HEK293 (cell line): ENCODE results near the gene ZSCAN10.

Experiments used
- CTCF ChIP-seq: fragments of 450-650 bp; formaldehyde crosslinking; IDR thresholded peaks from 2 replicates; pipeline ENCODE4 v1.5.1; 2016; ENCODE audit warnings: missing biosample characterization, missing genetic modification characterization
- GLIS1 ChIP-seq: fragments of 450-650 bp; formaldehyde crosslinking; IDR thresholded peaks from 2 replicates; pipeline ENCODE4 v1.5.1; 2016; ENCODE audit warnings: missing biosample characterization, missing genetic modification characterization
- MZF1 ChIP-seq: fragments of 450-650 bp; formaldehyde crosslinking; IDR thresholded peaks from 2 replicates; pipeline ENCODE4 v1.5.1; 2017; ENCODE audit warnings: missing biosample characterization, missing genetic modification characterization, borderline replicate concordance
- PATZ1 ChIP-seq: fragments of 450-650 bp; formaldehyde crosslinking; IDR thresholded peaks from 2 replicates; pipeline ENCODE4 v1.5.1; 2016; ENCODE audit warnings: missing biosample characterization, missing genetic modification characterization
- SALL2 ChIP-seq: fragments of 450-650 bp; formaldehyde crosslinking; IDR thresholded peaks from 2 replicates; pipeline ENCODE4 v1.5.0; 2017; ENCODE audit warnings: missing biosample characterization, mild to moderate bottlenecking, missing genetic modification characterization, borderline replicate concordance
- SCRT2 ChIP-seq: fragments of 450-650 bp; formaldehyde crosslinking; IDR thresholded peaks from 2 replicates; pipeline ENCODE4 v1.5.1; 2016; ENCODE audit warnings: missing biosample characterization, missing genetic modification characterization
- ZNF138 ChIP-seq: fragments of 450-650 bp; formaldehyde crosslinking; IDR thresholded peaks from 2 replicates; pipeline ENCODE4 v1.5.1; 2016; ENCODE audit warnings: missing biosample characterization, missing genetic modification characterization, borderline replicate concordance
- ZNF18 ChIP-seq: fragments of 450-650 bp; formaldehyde crosslinking; IDR thresholded peaks from 2 replicates; pipeline ENCODE4 v1.5.1; 2016; ENCODE audit warnings: missing biosample characterization, missing genetic modification characterization
- ZNF658 ChIP-seq: fragments of 450-650 bp; formaldehyde crosslinking; IDR thresholded peaks from 2 replicates; pipeline ENCODE4; 2016; ENCODE audit warnings: missing biosample characterization, missing genetic modification characterization
- TF ChIP-seq, protein P1 (sequence below): IDR thresholded peaks from 2 replicates; pipeline ENCODE4 v1.6.1; 2011; ENCODE audit warnings: mild to moderate bottlenecking, low read depth, low read length, borderline replicate concordance

DNA sequence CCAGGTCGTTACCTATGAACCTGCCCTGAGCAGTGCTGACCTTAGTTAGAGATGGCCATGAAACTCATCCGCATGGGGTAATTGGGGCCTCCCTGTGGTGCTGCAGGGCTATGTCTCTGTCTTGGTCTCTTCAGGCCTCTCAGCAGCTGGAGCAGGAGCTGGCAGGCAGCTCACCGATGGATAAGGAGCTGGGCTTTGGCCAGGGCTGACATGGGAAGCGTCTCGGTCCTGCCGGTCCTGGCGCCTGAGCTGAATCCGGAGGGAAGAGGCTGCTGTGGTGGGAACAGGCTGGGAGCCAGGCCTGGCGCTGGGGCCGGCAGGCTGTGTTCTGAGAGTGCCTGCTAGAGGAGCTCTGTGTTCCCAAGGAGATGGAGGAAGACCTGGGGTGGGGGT is 23.6 kb downstream of the ZSCAN10 start:
- TF ChIP-seq GLIS1 (tag by site-specific recombination) = no peak
- no peak for TF ChIP-seq CTCF (tag by site-specific recombination)
- no peak for TF ChIP-seq ZNF18
- no peak for TF ChIP-seq PATZ1
- TF ChIP-seq SALL2 (tag by site-specific recombination) = no peak
- TF ChIP-seq ZNF658 (tag by site-specific recombination) = no peak
- TF ChIP-seq MZF1 (tag by site-specific recombination) = no peak
- no peak for TF ChIP-seq ZNF138 (tag by site-specific recombination)
- TF ChIP-seq, protein P1, sequence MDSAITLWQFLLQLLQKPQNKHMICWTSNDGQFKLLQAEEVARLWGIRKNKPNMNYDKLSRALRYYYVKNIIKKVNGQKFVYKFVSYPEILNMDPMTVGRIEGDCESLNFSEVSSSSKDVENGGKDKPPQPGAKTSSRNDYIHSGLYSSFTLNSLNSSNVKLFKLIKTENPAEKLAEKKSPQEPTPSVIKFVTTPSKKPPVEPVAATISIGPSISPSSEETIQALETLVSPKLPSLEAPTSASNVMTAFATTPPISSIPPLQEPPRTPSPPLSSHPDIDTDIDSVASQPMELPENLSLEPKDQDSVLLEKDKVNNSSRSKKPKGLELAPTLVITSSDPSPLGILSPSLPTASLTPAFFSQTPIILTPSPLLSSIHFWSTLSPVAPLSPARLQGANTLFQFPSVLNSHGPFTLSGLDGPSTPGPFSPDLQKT = no peak
- TF ChIP-seq SCRT2 (tag by site-specific recombination) = no peak
